Endothelial cell of umbilical vein (primary cell): ENCODE results near the gene SIN3B. TPM values are rescaled to one million over a fixed set of nuclear protein-coding genes. Genes with fewer than 3 reads are reported as not detected.
A peak's percentile ranks its signal among the peaks of the same experiment; 100 is the strongest.

Experiments
- BruUV-seq: library from RNA; stranded (reverse); fragments of 400-500 nt; replicated peaks from 2 replicates; lab custom pipeline; 2021; lab: Mats Ljungman, UMichigan
- CTCF ChIA-PET: fragments of 300-600, 350-600 bp; sonication (Branson Sonifier 250); formaldehyde crosslinking; loops from one replicate; lab custom pipeline; 2021; ENCODE audit warnings: antibody characterized with exemption, inconsistent platforms; lab: Charles Lee
- POLR2A ChIA-PET: fragments of 300-600, 350-600 bp; sonication (Branson Sonifier 250); formaldehyde crosslinking; loops from one replicate; lab custom pipeline; 2021; ENCODE audit warnings: antibody characterized with exemption, inconsistent platforms; lab: Charles Lee
- DNase-seq: peaks from one replicate; pipeline ENCODE4 v3.0.0-alpha.2; 2011; ENCODE audit warnings: low read depth, low spot score
- FAIRE-seq: peaks from 2 replicates; lab custom pipeline; 2011; peaks lifted over from hg19 to GRCh38; lab: Jason Lieb, UNC
- H2AFZ ChIP-seq: 2 replicates; pipeline ENCODE4 v1.6.0; 2012; ENCODE audit warnings: low read depth, low read length, control low read depth, inconsistent platforms
- H3K27ac ChIP-seq: 2 replicates; pipeline ENCODE4 v1.5.1; 2011; ENCODE audit warnings: low read depth, mild to moderate bottlenecking, control low read depth, low read length, moderate library complexity; ENCODE audit not compliant: insufficient read depth
- H3K27me3 ChIP-seq, 2 experiments: 2 replicates each; pipeline versions ENCODE4 v1.6.0 to v1.6.1; 2011; ENCODE audit warnings: low read length in 2 of 2, mixed read lengths in 1 of 2; ENCODE audit not compliant: control insufficient read depth in 2 of 2, insufficient read depth in 2 of 2
- H3K36me3 ChIP-seq, 2 experiments: 2 replicates in 1 of 2; 3 replicates in 1 of 2; pipeline ENCODE4 v1.5.1; 2011; ENCODE audit warnings: low read length in 2 of 2, mild to moderate bottlenecking in 1 of 2, moderate library complexity in 1 of 2; ENCODE audit not compliant: control insufficient read depth in 2 of 2, insufficient read depth in 2 of 2; ENCODE audit errors: extremely low read depth in 1 of 2
- H3K4me1 ChIP-seq: 3 replicates; pipeline ENCODE4 v1.5.1; 2011; ENCODE audit warnings: mild to moderate bottlenecking, low read length; ENCODE audit not compliant: control insufficient read depth, insufficient read depth; ENCODE audit errors: extremely low read depth
- H3K4me2 ChIP-seq: 2 replicates; pipeline ENCODE4 v1.6.1; 2011; ENCODE audit warnings: low read length, control low read depth, mixed read lengths; ENCODE audit not compliant: insufficient read depth
- H3K4me3 ChIP-seq, 3 experiments: fragments of 200-600 bp in 1 of 3; sonication (generic), shearing (Covaris generic) in 1 of 3; replicated peaks in 1 of 3; 2 replicates each; pipeline ENCODE4 v1.5.1; 2011 to 2016; ENCODE audit warnings: control low read depth in 3 of 3, low read length in 3 of 3, mild to moderate bottlenecking in 2 of 3, inconsistent platforms in 1 of 3, low read depth in 1 of 3, moderate library complexity in 1 of 3; ENCODE audit not compliant: insufficient read depth in 1 of 3
- H3K79me2 ChIP-seq: 2 replicates; pipeline ENCODE4 v1.6.0; 2012; ENCODE audit warnings: low read length, inconsistent platforms; ENCODE audit not compliant: control insufficient read depth, insufficient read depth
- H3K9ac ChIP-seq: replicated peaks from 2 replicates; pipeline ENCODE3; 2011; ENCODE audit warnings: low read length, control low read depth; ENCODE audit not compliant: insufficient read depth; ENCODE audit errors: extremely low read depth
- H3K9me1 ChIP-seq: replicated peaks from 3 replicates; pipeline ENCODE4 v1.6.0; 2011; ENCODE audit warnings: mild to moderate bottlenecking, low read length; ENCODE audit not compliant: control insufficient read depth, insufficient read depth; ENCODE audit errors: extremely low read depth
- H3K9me3 ChIP-seq: replicated peaks from 2 replicates; pipeline ENCODE4 v1.5.1; 2012; ENCODE audit warnings: low read length, inconsistent platforms; ENCODE audit not compliant: control insufficient read depth, insufficient read depth
- H4K20me1 ChIP-seq: replicated peaks from 2 replicates; pipeline ENCODE3; 2011; ENCODE audit warnings: mild to moderate bottlenecking, low read length; ENCODE audit not compliant: control insufficient read depth, insufficient read depth; ENCODE audit errors: extremely low read depth
- CTCF ChIP-seq, 2 donors: IDR thresholded peaks; 1 replicate in 1 of 2; 2 replicates in 1 of 2; pipeline ENCODE4 v1.5.1; 2011; ENCODE audit warnings: low read length in 2 of 2, mild to moderate bottlenecking in 2 of 2, moderate library complexity in 2 of 2, control low read depth in 1 of 2, inconsistent platforms in 1 of 2, low read depth in 1 of 2; ENCODE audit not compliant: insufficient read depth in 1 of 2; ENCODE audit errors: extremely low read depth in 1 of 2
- GATA2 ChIP-seq: IDR thresholded peaks from 2 replicates; pipeline ENCODE4 v1.7.0; 2011; ENCODE audit warnings: low read depth, mild to moderate bottlenecking, moderate library complexity, mixed read lengths, low read length; ENCODE audit not compliant: insufficient read length, insufficient read depth
- JUN ChIP-seq: IDR thresholded peaks from 2 replicates; pipeline ENCODE4 v1.6.1; 2011; ENCODE audit warnings: borderline replicate concordance, low read depth; ENCODE audit not compliant: insufficient read length, insufficient read depth
- MAX ChIP-seq: IDR thresholded peaks from 2 replicates; pipeline ENCODE4 v1.6.1; 2011; ENCODE audit not compliant: insufficient read depth, insufficient read length
- MYC ChIP-seq: IDR thresholded peaks from one replicate; pipeline ENCODE4 v1.6.1; 2011; ENCODE audit warnings: mild to moderate bottlenecking, low read depth, low read length
- POLR2A ChIP-seq: IDR thresholded peaks from 2 replicates; pipeline ENCODE4 v1.6.1; 2012; ENCODE audit warnings: low read depth, mild to moderate bottlenecking, control low read depth, low read length
- dilution Hi-C: fragments of 300-500 bp; cut with MboI; formaldehyde crosslinking; loops from one replicate; pipeline ENCODE4 v1.15.0; 2019; ENCODE audit warnings: low sequenced_read_pairs; ENCODE audit not compliant: extremely low pct_ligation_motif_present
- intact Hi-C: fragments of 100-400 bp; cut with micrococcal nuclease; formaldehyde crosslinking; loops from one replicate; pipeline ENCODE4 v1.10.0; 2022
- polyA plus RNA-seq, 4 experiments: library from polyadenylated mRNA; depleted of rRNA in 3 of 4; stranded (reverse) in 3 of 4; unstranded in 1 of 4; fragments of >200 nt; gene quantifications; 2 replicates each; pipeline versions ENCODE4 v1.2.1 to v1.2.3, GENCODE V29; 2011 to 2012; ENCODE audit warnings: missing spikeins in 1 of 4
- total RNA-seq: library from RNA; stranded (reverse); gene quantifications from 2 replicates; pipeline ENCODE4 v1.2.3, GENCODE V29; 2021

Gene SIN3B
- total and polyA plus RNA-seq, 2 donors (not counting 3 experiments of a cell fraction or from before 2014, with no cell fraction given) = 46.2 to 75.0 TPM

- H3K27me3 ChIP-seq = no peaks in the 10 kb centered on the region
- H3K4me1 ChIP-seq = no peaks in the 10 kb centered on the region
- peak overlapping the region; percentile 88 for H2AFZ ChIP-seq
- peak overlapping the region; percentile 39 for H3K27ac ChIP-seq
- TF ChIP-seq GATA2 (no peak), CTCF (IDR thresholded peaks at IDR 0.05; ENCODE audit: extremely low read depth in 1 of 2, insufficient read depth in 1 of 2, low read depth in 1 of 2, low read length in 2 of 2) (no peak), POLR2A (no peak), JUN (no peak), MYC (no peak), MAX (no peak)
- no peaks in the 10 kb centered on the region for H3K79me2 ChIP-seq
- no peaks in the 10 kb centered on the region for H4K20me1 ChIP-seq
- H3K9me1 ChIP-seq = no peaks in the 10 kb centered on the region
- no peaks in the 10 kb centered on the region for H3K9me3 ChIP-seq
- ChIA-PET CTCF (interaction anchor here (0.8 kb wide), 1 partner anchor 155 kb away, joined by 3 read pairs; no protein-coding TSS in a partner anchor), POLR2A (no interaction called here)
- peak overlapping the region; percentile 78 for H3K4me2 ChIP-seq
- intact Hi-C loops = loop anchor here (1.0 to 2.0 kb wide), 4 partner anchors 9 to 370 kb away; partner anchors contain the start of genes BABAM1 and F2RL3
- no TSS peak for BruUV-seq
- dilution Hi-C loops = no loop called here
- H3K9ac ChIP-seq = peak overlapping the region; percentile 56
- FAIRE-seq = peak; percentile 89
- no peaks in the 10 kb centered on the region for H3K36me3 ChIP-seq
- DNase-seq = peak; percentile 97
- peak overlapping the region; percentile 50 to 60 (median 57) for H3K4me3 ChIP-seq
Measured at GRCh38 chr19:16897029-16897855, 68.0 kb downstream of the SIN3B start.
